Prostate gland (tissue), 2 donors: ENCODE results near the gene ITGA3.

Source experiments
- CTCF ChIP-seq, 4 experiments: fragments of 200-600 bp in 2 of 4; fragments of 450-650 bp in 2 of 4; sonication (generic) in 2 of 4; IDR thresholded peaks; 1 replicate in 3 of 4; 2 replicates in 1 of 4; pipeline ENCODE4 v1.5.1; 2016 to 2019; ENCODE audit warnings: antibody characterized with exemption in 4 of 4, mild to moderate bottlenecking in 2 of 4, moderate library complexity in 2 of 4
- POLR2A ChIP-seq: fragments of 450-650 bp; IDR thresholded peaks from one replicate; pipeline ENCODE4 v1.6.1; 2016; ENCODE audit warnings: antibody characterized with exemption, mild to moderate bottlenecking

GRCh38 chr17:50081757-50082156 is 25.8 kb downstream of the ITGA3 start:
- TF ChIP-seq CTCF (IDR thresholded peaks at IDR 0.05) = no peak
- TF ChIP-seq POLR2A = no peak
